Measurements from ENCODE around the gene MBD4. TPM values are rescaled to one million over a fixed set of nuclear protein-coding genes. Genes with fewer than 3 reads are reported as not detected.
A peak's percentile ranks its signal among the peaks of the same experiment; 100 is the strongest.
"Not testable (repeated sequence)": the region's sequence is repeated elsewhere in the genome, so short reads cannot be mapped to it uniquely, and the experiment has no call there.

Gene MBD4
- total RNA-seq, 4 donors from 2014 or later, result 22.9 to 35.2 (median 28.6) TPM

- TF ChIP-seq POLR2A (IDR thresholded peaks at IDR 0.05) (no peak), CTCF (IDR thresholded peaks at IDR 0.05) (no peak)
- intact Hi-C loops (cut with DNase I), result no loop called here
- Histone ChIP-seq H3K9me3 (no peaks in the 10 kb centered on the region), H3K36me3 (no peaks in the 10 kb centered on the region), H3K4me1 (peaks cover 0 to 6% of the 10 kb centered on the region in 2 donors), H3K27ac (no peak overlapping the region), H3K27me3 (no peaks in the 10 kb centered on the region), H3K4me3 (replicated peaks in 1 of 3) (no peak overlapping the region)
- WGBS, 2 donors, result 87 to 90% methylated on average over 6 of the region's 6 CpGs
- DNase-seq, result no peak
Observed at GRCh38 chr3:129415830-129416229, 23.9 kb downstream of the MBD4 start.

- TF ChIP-seq CTCF (IDR thresholded peaks at IDR 0.05), result no peak
- no peak for TF ChIP-seq POLR2A (IDR thresholded peaks at IDR 0.05)
- Histone ChIP-seq H3K9me3 (no peaks in the 10 kb centered on the region), H3K27ac (no peak overlapping the region), H3K4me3 (replicated peaks in 1 of 3) (no peak overlapping the region), H3K4me1 (peaks cover 0 to 6% of the 10 kb centered on the region in 2 donors), H3K36me3 (no peaks in the 10 kb centered on the region), H3K27me3 (no peaks in the 10 kb centered on the region)
- intact Hi-C loops (cut with DNase I), result no loop called here
- no peak for DNase-seq
- 84 to 96% methylated on average over 3 of the region's 3 CpGs for WGBS, 2 donors
Observed at GRCh38 chr3:129415378-129415777, 24.4 kb downstream of the MBD4 start.

- Histone ChIP-seq H3K4me1 (peaks cover 0 to 10% of the 10 kb centered on the region in 2 donors), H3K4me3 (replicated peaks in 1 of 3) (no peak overlapping the region), H3K9me3 (no peaks in the 10 kb centered on the region), H3K27me3 (no peaks in the 10 kb centered on the region), H3K36me3 (no peaks in the 10 kb centered on the region), H3K27ac (peak overlapping the region in 2 of 3 donors; percentile 8 to 30)
- 78 to 80% methylated on average over 4 of the region's 4 CpGs for WGBS, 2 donors
- TF ChIP-seq POLR2A (IDR thresholded peaks at IDR 0.05) (no peak), CTCF (IDR thresholded peaks at IDR 0.05) (no peak)
- intact Hi-C loops (cut with DNase I), result no loop called here
- no peak for DNase-seq
Observed at GRCh38 chr3:129413687-129414506, 25.9 kb downstream of the MBD4 start.

- H3K4me1 ChIP-seq, result peaks cover 0 to 11% of the 10 kb centered on the region in 2 donors
- WGBS, 2 donors, result 69 to 80% methylated on average over 3 of the region's 3 CpGs
- H3K4me3 ChIP-seq (replicated peaks in 1 of 3); H3K36me3 ChIP-seq; H3K9me3 ChIP-seq; H3K27ac ChIP-seq; DNase-seq; H3K27me3 ChIP-seq; intact Hi-C loops (cut with DNase I): not testable (repeated sequence)
Observed at GRCh38 chr3:129413238-129413637, 26.5 kb downstream of the MBD4 start.

GRCh38 chr3:129412542-129413198 lies 27.1 kb downstream of the MBD4 start:
- intact Hi-C loops (cut with DNase I), result no loop called here
- 85 to 86% methylated on average over 6 of the region's 6 CpGs for WGBS, 2 donors
- Histone ChIP-seq H3K4me1 (peaks cover 0 to 10% of the 10 kb centered on the region in 2 donors), H3K9me3 (no peaks in the 10 kb centered on the region), H3K4me3 (replicated peaks in 1 of 3) (no peak overlapping the region), H3K36me3 (no peaks in the 10 kb centered on the region), H3K27ac (no peak overlapping the region), H3K27me3 (no peaks in the 10 kb centered on the region)
- DNase-seq, result no peak
- TF ChIP-seq POLR2A (IDR thresholded peaks at IDR 0.05) (no peak), CTCF (IDR thresholded peaks at IDR 0.05) (no peak)

All from thyroid gland (tissue), 4 donors.